ENCODE data around the gene TANC1. TPM values are rescaled to one million over a fixed set of nuclear protein-coding genes. Genes with fewer than 3 reads are reported as not detected.

The TANC1 gene
- polyA plus RNA-seq, 3 donors, result 52.9 to 73.7 (median 54.5) TPM

GRCh38 chr2:158953454-158953853 is 15.0 kb upstream of the TANC1 start:
- no peak for DNase-seq (ENCODE audit: extremely low read depth in 1 of 11, low read depth in 9 of 11, low spot score in 4 of 11)

DNA sequence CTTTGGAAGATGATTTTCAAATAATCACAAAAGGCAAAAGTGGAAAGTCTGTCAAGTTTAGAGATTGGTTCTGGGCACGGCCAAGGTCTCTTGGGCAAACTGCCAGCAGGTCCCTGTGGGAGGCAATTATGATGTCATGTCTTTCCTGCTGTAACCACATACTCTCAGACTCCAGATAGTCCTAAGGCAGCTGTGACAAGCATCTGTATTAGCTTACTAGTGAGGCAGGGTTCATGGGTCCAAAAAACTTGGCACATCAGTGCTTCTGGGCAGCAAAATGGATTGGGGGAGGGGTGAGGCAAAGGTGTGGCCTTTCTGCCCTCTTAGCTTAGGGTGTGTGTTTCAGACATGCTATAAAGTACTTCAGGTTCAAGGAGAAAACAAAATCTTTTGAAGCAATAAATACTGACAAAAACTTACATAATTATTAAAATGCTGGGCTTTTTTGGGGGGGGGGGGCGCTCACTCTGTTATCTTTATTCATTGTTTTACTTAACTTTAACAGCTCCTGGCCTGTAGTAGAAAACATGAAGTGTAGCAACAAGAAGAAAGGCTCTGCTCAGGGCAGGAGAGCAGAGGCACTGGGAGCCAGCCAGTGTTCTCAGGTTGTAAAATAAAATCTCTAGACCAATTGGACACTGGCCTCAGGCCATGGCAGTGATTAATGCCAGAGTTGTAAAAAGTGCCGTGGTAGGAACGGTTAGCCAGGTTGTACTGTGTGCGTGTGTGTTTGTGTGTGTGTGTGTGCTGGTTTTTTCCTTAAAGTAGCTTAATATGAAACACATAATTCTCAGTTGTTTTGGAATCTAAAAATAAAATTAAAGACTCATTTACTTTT is 14.3 kb upstream of the TANC1 start:
- DNase-seq (ENCODE audit: extremely low read depth in 1 of 11, low read depth in 9 of 11, low spot score in 4 of 11), result peak in 7 of 11 donors; percentile 73 to 87 (median 83)

DNA sequence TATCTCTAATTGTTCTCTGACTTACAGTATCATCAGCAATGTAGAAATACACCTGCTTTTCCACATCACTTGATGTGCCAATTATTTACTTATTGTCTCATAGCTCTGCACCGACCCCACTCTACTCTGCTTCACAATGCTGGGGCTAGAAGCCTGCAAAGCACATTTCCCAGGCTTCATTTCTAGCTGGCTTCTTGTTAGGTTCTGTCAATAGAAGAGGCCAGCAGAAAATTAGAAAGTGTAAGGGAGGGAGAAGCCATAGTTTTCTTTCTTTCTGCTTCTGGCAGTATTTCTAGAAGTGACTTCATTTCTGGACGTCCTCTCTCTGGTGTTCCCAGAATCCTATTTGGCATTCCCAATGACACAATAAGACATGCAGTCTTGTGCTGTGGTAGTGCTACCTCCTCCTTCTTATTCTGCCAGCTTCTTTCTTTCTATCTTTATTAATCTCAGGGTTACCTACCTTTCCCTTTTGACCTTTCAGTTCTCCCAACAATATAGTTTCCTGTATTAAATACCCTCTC is 12.5 kb upstream of the TANC1 start:
- no peak for DNase-seq (ENCODE audit: extremely low read depth in 1 of 11, low read depth in 9 of 11, low spot score in 4 of 11)

GRCh38 chr2:158958365-158958764 is 10.1 kb upstream of the TANC1 start:
- no peak for DNase-seq (ENCODE audit: extremely low read depth in 1 of 11, low read depth in 9 of 11, low spot score in 4 of 11)

DNA sequence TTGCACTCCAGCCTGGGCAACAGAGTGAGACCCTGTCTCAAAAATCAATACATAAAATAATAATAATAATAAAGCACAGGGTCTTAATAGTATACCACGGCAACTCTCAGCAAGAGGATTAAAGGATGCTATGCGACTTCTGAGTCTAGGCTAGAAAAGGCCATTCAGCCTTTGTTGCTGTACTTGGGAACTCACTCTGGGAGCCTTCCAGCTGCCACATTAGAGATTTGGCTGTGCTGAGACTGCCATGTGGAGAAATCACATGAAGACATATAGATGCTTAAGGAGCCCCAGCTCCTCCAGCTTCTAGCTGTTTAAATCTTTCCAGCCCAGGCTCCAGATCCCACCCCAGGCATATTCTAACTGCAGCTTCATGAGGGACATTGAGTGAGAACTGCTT is 8.2 kb upstream of the TANC1 start:
- no peak for DNase-seq (ENCODE audit: extremely low read depth in 1 of 11, low read depth in 9 of 11, low spot score in 4 of 11)

DNA sequence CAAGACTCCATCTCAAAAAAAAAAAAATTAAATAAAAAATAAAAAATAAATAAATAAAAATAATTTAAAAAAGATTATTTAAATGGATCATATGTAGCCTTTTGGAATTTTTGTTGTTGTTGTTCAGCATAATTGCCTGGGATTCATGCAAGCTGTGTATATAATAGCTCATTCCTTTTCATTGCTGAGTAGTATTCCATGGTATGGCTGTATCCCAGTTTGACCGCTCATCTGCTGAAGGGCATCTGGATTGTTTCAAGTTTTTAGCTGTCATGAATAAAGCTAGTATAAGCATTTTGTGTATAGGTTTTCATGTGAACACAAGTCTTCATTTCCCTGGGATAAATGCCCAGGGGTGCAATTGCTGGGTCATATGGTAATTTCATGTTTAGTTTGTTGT is 6.4 kb upstream of the TANC1 start:
- DNase-seq (ENCODE audit: extremely low read depth in 1 of 11, low read depth in 9 of 11, low spot score in 4 of 11), result no peak

GRCh38 chr2:158963071-158963470 is 5.4 kb upstream of the TANC1 start:
- DNase-seq (ENCODE audit: extremely low read depth in 1 of 11, low read depth in 9 of 11, low spot score in 4 of 11), result no peak

DNA sequence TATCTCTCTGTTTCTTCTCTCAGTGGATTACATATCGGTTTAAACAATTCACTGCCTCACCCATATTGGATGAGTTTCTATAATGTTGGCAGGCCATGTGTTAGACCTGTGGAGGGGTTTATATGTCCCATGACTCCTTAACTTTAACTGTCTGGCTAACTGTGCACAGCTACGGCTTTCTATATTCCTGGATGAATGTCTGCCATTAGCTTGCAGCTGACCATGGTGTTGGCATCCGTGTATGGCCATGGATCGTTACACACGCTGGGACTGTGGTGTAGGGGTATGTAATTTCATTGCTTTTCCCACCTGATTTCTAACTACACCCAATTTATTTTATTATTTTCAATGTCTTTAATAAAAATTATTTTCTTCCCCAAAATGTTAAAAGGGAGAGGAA is 3.3 kb upstream of the TANC1 start:
- no peak for DNase-seq (ENCODE audit: extremely low read depth in 1 of 11, low read depth in 9 of 11, low spot score in 4 of 11)

DNA sequence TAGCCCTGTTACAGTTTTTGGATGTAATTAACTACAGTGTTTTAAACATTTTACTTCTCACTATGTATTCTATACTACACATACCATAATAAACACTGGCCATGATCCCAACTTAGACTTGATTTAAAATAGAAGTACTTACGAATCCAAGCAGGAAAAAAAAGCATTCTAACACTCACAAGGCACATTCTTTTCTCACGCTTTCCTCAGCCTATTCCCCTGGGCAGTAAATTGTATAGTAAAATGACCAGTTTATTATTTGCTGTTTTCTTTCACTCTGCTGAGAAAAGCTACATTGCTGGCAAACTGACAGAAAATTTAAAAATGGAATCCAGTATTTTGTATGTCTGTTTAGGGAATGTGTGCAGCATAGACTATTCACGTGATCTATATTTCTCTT is 2.8 kb upstream of the TANC1 start:
- peak in 1 of 11 donors; percentile 41 for DNase-seq (ENCODE audit: extremely low read depth in 1 of 11, low read depth in 9 of 11, low spot score in 4 of 11)

DNA sequence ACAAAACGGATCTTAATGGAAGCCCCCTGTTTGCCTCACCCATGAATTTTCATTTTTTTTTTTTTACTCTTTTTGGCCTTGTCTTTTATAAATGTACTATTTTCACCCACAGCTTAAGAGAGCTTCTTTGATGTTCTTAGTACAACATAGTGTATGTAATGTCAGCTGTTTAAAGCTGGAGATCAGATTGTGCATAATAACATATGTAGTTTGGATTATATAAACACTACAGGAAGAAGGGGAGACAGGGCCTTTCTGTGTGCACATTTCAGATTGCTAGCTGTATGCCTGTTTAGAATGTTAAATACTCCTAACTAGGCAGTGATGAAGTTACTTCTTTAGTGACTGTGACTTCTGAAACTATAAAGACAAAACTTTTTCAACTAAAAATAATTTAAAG is 2.1 kb upstream of the TANC1 start:
- no peak for DNase-seq (ENCODE audit: extremely low read depth in 1 of 11, low read depth in 9 of 11, low spot score in 4 of 11)

- DNase-seq (ENCODE audit: extremely low read depth in 1 of 11, low read depth in 9 of 11, low spot score in 4 of 11), result no peak
These were observed 1.2 kb upstream of the TANC1 start for GRCh38 chr2:158967114-158967730.

- peak in 1 of 11 donors; percentile 57 for DNase-seq (ENCODE audit: extremely low read depth in 1 of 11, low read depth in 9 of 11, low spot score in 4 of 11)
These were observed 577 bp upstream of the TANC1 start for GRCh38 chr2:158967731-158968395.

DNA sequence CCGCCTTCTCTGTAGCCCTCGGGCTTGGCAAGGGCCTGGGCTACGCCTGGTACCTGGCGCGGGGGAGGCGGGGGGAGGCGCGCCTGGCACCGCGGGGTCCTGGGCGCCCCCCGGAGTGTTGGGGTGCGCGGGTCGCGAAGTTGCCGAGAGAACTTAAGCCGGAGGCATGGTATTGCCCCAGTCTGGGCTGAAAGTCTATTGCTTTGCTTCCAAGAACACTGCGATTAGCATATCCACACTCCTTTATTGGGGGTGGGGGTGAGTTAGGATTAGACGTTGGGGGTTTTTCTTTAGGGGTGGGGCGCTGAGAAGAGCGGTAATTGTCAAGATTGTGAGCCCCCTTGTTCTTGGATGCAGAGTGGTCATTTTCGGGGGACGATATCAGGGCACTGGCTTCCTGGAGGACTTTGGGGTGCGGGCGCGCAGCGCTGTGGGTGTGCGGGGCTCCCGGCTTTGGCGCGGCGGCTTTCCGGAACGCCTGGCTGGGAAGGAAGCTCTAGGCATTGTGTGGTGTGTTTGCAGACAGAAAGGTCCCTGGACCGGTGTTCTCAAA is 798 bp downstream of the TANC1 start:
- DNase-seq (ENCODE audit: extremely low read depth in 1 of 11, low read depth in 9 of 11, low spot score in 4 of 11), result no peak

DNA sequence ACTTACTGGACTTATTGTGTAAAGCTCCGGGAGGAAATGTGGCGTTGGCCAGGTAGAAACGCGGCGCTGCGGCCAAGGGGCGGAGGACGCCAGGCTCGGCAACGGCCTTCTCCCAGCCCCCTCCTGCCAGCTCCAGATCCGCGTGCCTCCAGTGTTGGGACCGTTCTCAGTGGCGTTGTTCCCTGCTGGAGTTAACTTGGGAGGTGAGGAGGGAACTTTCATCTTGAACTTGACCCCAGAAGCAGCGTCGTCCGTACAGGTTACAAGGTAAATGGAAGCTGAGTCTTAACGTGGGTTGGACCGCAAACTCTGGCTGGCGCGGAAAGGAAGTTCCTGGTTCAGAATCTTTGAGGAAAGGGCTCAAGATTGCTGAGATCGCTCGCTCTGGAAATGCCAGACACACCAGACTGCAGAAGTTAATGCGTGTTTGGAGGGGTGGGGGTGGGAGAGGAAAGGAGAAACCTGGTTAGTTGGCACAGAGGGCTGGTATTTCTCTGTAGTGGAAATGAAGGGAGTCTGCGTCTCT is 1.3 kb downstream of the TANC1 start:
- no peak for DNase-seq (ENCODE audit: extremely low read depth in 1 of 11, low read depth in 9 of 11, low spot score in 4 of 11)

DNA sequence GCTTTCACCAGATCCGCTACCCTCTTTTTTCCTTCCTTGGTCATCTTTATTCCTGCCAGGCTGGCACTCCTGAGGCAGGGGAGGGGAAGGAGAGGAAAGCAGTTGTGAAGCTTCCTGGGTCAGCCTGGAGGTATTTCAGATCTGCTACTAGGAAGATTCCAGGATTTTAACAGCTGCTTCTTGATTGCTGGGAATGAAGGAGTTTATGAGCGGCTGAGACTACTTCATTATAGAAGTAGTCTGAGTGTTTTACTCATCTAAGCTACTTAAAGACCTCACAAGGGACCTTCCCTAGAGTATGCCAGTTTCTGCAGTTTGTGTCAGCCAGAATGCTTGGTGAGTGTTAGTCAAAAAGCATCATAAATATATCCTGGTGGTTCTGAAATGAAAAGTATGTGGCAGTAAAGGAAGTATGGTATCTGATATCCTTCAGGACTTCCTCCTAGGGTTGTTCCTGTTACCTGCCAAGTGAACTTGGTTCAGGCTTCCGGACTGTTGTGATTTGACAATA is 1.9 kb downstream of the TANC1 start:
- DNase-seq (ENCODE audit: extremely low read depth in 1 of 11, low read depth in 9 of 11, low spot score in 4 of 11), result no peak

- peak in 1 of 11 donors; percentile 47 for DNase-seq (ENCODE audit: extremely low read depth in 1 of 11, low read depth in 9 of 11, low spot score in 4 of 11)
These were observed 4.9 kb downstream of the TANC1 start for GRCh38 chr2:158973116-158973956.

DNA sequence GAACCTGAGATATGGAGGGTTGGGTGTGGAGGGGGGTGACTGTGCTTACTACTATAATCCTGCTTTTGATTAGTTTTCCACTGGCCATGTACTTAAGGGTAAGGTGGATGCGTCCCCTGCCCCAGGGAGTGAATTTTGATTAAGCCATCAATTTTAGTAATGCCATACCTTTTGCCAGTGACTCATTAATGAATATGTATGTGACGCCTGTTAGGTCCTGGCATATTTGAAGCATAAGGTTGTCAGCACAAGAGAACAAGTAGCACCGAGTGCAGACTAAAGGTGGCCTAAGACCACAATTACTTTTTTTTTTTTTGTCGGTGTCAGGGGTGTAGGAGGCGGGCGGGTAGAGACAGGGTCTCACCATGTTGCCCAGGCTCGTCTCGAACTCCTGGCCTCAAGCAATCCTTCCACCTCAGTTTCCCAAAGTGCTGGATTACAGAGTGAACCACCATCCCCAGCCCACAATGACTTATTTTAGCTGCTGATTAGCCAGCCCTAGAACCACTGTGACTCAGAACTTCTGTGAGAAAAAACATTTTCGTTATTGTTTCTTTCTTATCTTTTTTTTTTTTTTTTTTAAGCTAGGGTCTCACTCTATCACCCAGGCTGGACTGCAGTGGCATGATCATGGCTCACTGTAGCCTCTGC is 7.0 kb downstream of the TANC1 start:
- no peak for DNase-seq (ENCODE audit: extremely low read depth in 1 of 11, low read depth in 9 of 11, low spot score in 4 of 11)

DNA sequence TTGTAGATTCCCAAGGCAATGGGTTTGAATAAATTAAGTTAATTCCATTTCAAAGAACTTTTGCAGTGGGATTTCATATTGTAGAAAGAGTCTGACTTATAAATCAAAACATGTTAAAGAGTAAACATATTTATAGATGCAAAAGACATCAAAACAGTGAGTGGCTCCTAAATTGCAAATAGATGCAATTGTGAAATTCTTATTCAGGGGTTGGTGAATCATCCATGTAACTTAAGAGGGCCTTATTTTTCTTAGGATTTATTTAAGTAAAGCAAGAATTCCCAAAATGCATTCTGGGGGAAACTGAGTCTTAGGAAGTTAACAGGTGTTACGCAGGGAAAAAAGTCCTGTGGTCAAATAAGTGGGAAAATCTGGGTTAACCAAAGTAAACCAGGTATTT is 11.3 kb downstream of the TANC1 start:
- no peak for DNase-seq (ENCODE audit: extremely low read depth in 1 of 11, low read depth in 9 of 11, low spot score in 4 of 11)
